ENCODE measurements around the gene NXPH3.

Gene NXPH3

GRCh38 chr17:49554694-49555494 lies 20.8 kb upstream of the NXPH3 start:
- Histone ChIP-seq H3K27me3 (ENCODE audit: control insufficient read depth in 5 of 5, insufficient read depth in 4 of 5, low read length in 5 of 5) (peaks cover 0 to 14% (median 8%) of the 10 kb centered on the region in 5 donors), H3K4me1 (ENCODE audit: control insufficient read depth in 5 of 5, insufficient read depth in 5 of 5, low read length in 5 of 5) (peaks cover 0 to 6% (median 5%) of the 10 kb centered on the region in 5 donors), H3K27ac (ENCODE audit: low read depth, low read length) (no peak overlapping the region), H3K9ac (ENCODE audit: low read length in 5 of 5) (no peak overlapping the region), H3K9me3 (ENCODE audit: control insufficient read depth in 5 of 5, low read length in 5 of 5) (no peaks in the 10 kb centered on the region), H3K36me3 (ENCODE audit: control insufficient read depth in 5 of 5, insufficient read depth in 5 of 5, low read length in 5 of 5) (no peaks in the 10 kb centered on the region), H3K4me3 (ENCODE audit: low read depth in 1 of 5, low read length in 5 of 5) (no peak overlapping the region)

GRCh38 chr17:49555495-49556222 lies 20.0 kb upstream of the NXPH3 start:
- peaks cover 0 to 12% (median 8%) of the 10 kb centered on the region in 5 donors for H3K27me3 ChIP-seq (ENCODE audit: control insufficient read depth in 5 of 5, insufficient read depth in 4 of 5, low read length in 5 of 5)
- H3K4me1 ChIP-seq (ENCODE audit: control insufficient read depth in 5 of 5, insufficient read depth in 5 of 5, low read length in 5 of 5) = peaks cover 0 to 6% (median 5%) of the 10 kb centered on the region in 5 donors
- no peaks in the 10 kb centered on the region for H3K9me3 ChIP-seq (ENCODE audit: control insufficient read depth in 5 of 5, low read length in 5 of 5)
- peak overlapping the region in 2 of 5 donors; percentile 30 to 37 for H3K9ac ChIP-seq (ENCODE audit: low read length in 5 of 5)
- H3K27ac ChIP-seq (ENCODE audit: low read depth, low read length) = no peak overlapping the region
- no peaks in the 10 kb centered on the region for H3K36me3 ChIP-seq (ENCODE audit: control insufficient read depth in 5 of 5, insufficient read depth in 5 of 5, low read length in 5 of 5)
- H3K4me3 ChIP-seq (ENCODE audit: low read depth in 1 of 5, low read length in 5 of 5) = peak overlapping the region in 1 of 5 donors; percentile 14

- Histone ChIP-seq H3K4me1 (ENCODE audit: control insufficient read depth in 5 of 5, insufficient read depth in 5 of 5, low read length in 5 of 5) (peaks cover 0 to 6% (median 5%) of the 10 kb centered on the region in 5 donors), H3K4me3 (ENCODE audit: low read depth in 1 of 5, low read length in 5 of 5) (peak overlapping the region in 2 of 5 donors; percentile 4 to 14), H3K36me3 (ENCODE audit: control insufficient read depth in 5 of 5, insufficient read depth in 5 of 5, low read length in 5 of 5) (no peaks in the 10 kb centered on the region), H3K27me3 (ENCODE audit: control insufficient read depth in 5 of 5, insufficient read depth in 4 of 5, low read length in 5 of 5) (peaks cover 0 to 12% (median 8%) of the 10 kb centered on the region in 5 donors), H3K9me3 (ENCODE audit: control insufficient read depth in 5 of 5, low read length in 5 of 5) (no peaks in the 10 kb centered on the region), H3K27ac (ENCODE audit: low read depth, low read length) (no peak overlapping the region), H3K9ac (ENCODE audit: low read length in 5 of 5) (peak overlapping the region in 2 of 5 donors; percentile 30 to 37)
These were observed 19.3 kb upstream of the NXPH3 start for GRCh38 chr17:49556223-49556943.

GRCh38 chr17:49557312-49558024 lies 18.2 kb upstream of the NXPH3 start:
- H3K9me3 ChIP-seq (ENCODE audit: control insufficient read depth in 5 of 5, low read length in 5 of 5) = no peaks in the 10 kb centered on the region
- no peaks in the 10 kb centered on the region for H3K36me3 ChIP-seq (ENCODE audit: control insufficient read depth in 5 of 5, insufficient read depth in 5 of 5, low read length in 5 of 5)
- H3K4me3 ChIP-seq (ENCODE audit: low read depth in 1 of 5, low read length in 5 of 5) = no peak overlapping the region
- no peak overlapping the region for H3K27ac ChIP-seq (ENCODE audit: low read depth, low read length)
- H3K9ac ChIP-seq (ENCODE audit: low read length in 5 of 5) = no peak overlapping the region
- peaks cover 0 to 12% (median 8%) of the 10 kb centered on the region in 5 donors for H3K27me3 ChIP-seq (ENCODE audit: control insufficient read depth in 5 of 5, insufficient read depth in 4 of 5, low read length in 5 of 5)
- H3K4me1 ChIP-seq (ENCODE audit: control insufficient read depth in 5 of 5, insufficient read depth in 5 of 5, low read length in 5 of 5) = peaks cover 0 to 6% (median 5%) of the 10 kb centered on the region in 5 donors

- Histone ChIP-seq H3K9me3 (ENCODE audit: control insufficient read depth in 5 of 5, low read length in 5 of 5) (no peaks in the 10 kb centered on the region), H3K27me3 (ENCODE audit: control insufficient read depth in 5 of 5, insufficient read depth in 4 of 5, low read length in 5 of 5) (peaks cover 0 to 8% (median 0%) of the 10 kb centered on the region in 5 donors), H3K27ac (ENCODE audit: low read depth, low read length) (no peak overlapping the region), H3K4me1 (ENCODE audit: control insufficient read depth in 5 of 5, insufficient read depth in 5 of 5, low read length in 5 of 5) (peaks cover 2 to 20% (median 12%) of the 10 kb centered on the region in 5 donors), H3K36me3 (ENCODE audit: control insufficient read depth in 5 of 5, insufficient read depth in 5 of 5, low read length in 5 of 5) (no peaks in the 10 kb centered on the region), H3K9ac (ENCODE audit: low read length in 5 of 5) (no peak overlapping the region), H3K4me3 (ENCODE audit: low read depth in 1 of 5, low read length in 5 of 5) (no peak overlapping the region)
These were observed 11.0 kb upstream of the NXPH3 start for GRCh38 chr17:49564638-49565037.

- peaks cover 2 to 28% (median 19%) of the 10 kb centered on the region in 5 donors for H3K4me1 ChIP-seq (ENCODE audit: control insufficient read depth in 5 of 5, insufficient read depth in 5 of 5, low read length in 5 of 5)
- H3K36me3 ChIP-seq (ENCODE audit: control insufficient read depth in 5 of 5, insufficient read depth in 5 of 5, low read length in 5 of 5) = no peaks in the 10 kb centered on the region
- no peaks in the 10 kb centered on the region for H3K9me3 ChIP-seq (ENCODE audit: control insufficient read depth in 5 of 5, low read length in 5 of 5)
- peak overlapping the region in 1 of 5 donors; percentile 4 for H3K4me3 ChIP-seq (ENCODE audit: low read depth in 1 of 5, low read length in 5 of 5)
- no peak overlapping the region for H3K27ac ChIP-seq (ENCODE audit: low read depth, low read length)
- H3K9ac ChIP-seq (ENCODE audit: low read length in 5 of 5) = no peak overlapping the region
- peaks cover 0 to 8% (median 0%) of the 10 kb centered on the region in 5 donors for H3K27me3 ChIP-seq (ENCODE audit: control insufficient read depth in 5 of 5, insufficient read depth in 4 of 5, low read length in 5 of 5)
These were observed 9.7 kb upstream of the NXPH3 start for GRCh38 chr17:49565948-49566491.

- Histone ChIP-seq H3K4me3 (ENCODE audit: low read depth in 1 of 5, low read length in 5 of 5) (no peak overlapping the region), H3K27ac (ENCODE audit: low read depth, low read length) (no peak overlapping the region), H3K36me3 (ENCODE audit: control insufficient read depth in 5 of 5, insufficient read depth in 5 of 5, low read length in 5 of 5) (no peaks in the 10 kb centered on the region), H3K4me1 (ENCODE audit: control insufficient read depth in 5 of 5, insufficient read depth in 5 of 5, low read length in 5 of 5) (peaks cover 2 to 28% (median 19%) of the 10 kb centered on the region in 5 donors), H3K9ac (ENCODE audit: low read length in 5 of 5) (no peak overlapping the region), H3K27me3 (ENCODE audit: control insufficient read depth in 5 of 5, insufficient read depth in 4 of 5, low read length in 5 of 5) (peaks cover 0 to 8% (median 0%) of the 10 kb centered on the region in 5 donors), H3K9me3 (ENCODE audit: control insufficient read depth in 5 of 5, low read length in 5 of 5) (no peaks in the 10 kb centered on the region)
These were observed 9.0 kb upstream of the NXPH3 start for GRCh38 chr17:49566668-49567071.

- Histone ChIP-seq H3K4me3 (ENCODE audit: low read depth in 1 of 5, low read length in 5 of 5) (no peak overlapping the region), H3K9ac (ENCODE audit: low read length in 5 of 5) (no peak overlapping the region), H3K36me3 (ENCODE audit: control insufficient read depth in 5 of 5, insufficient read depth in 5 of 5, low read length in 5 of 5) (no peaks in the 10 kb centered on the region), H3K27ac (ENCODE audit: low read depth, low read length) (no peak overlapping the region), H3K4me1 (ENCODE audit: control insufficient read depth in 5 of 5, insufficient read depth in 5 of 5, low read length in 5 of 5) (peaks cover 2 to 28% (median 19%) of the 10 kb centered on the region in 5 donors), H3K27me3 (ENCODE audit: control insufficient read depth in 5 of 5, insufficient read depth in 4 of 5, low read length in 5 of 5) (peaks cover 0 to 8% (median 0%) of the 10 kb centered on the region in 5 donors), H3K9me3 (ENCODE audit: control insufficient read depth in 5 of 5, low read length in 5 of 5) (no peaks in the 10 kb centered on the region)
These were observed 8.6 kb upstream of the NXPH3 start for GRCh38 chr17:49567104-49567521.

Data from subcutaneous abdominal adipose tissue (tissue), 5 donors.